PC-9 (cell line): ENCODE measurements around the gene SKIL. TPM values are rescaled to one million over a fixed set of nuclear protein-coding genes. Genes with fewer than 3 reads are reported as not detected.
A peak's percentile ranks its signal among the peaks of the same experiment; 100 is the strongest.

Experiments
- BruUV-seq: library from RNA; stranded (reverse); fragments of 400-500 nt; replicated peaks from 2 replicates; lab custom pipeline; 2021; lab: Mats Ljungman, UMichigan
- CTCF ChIA-PET: fragments of 300-600 bp; sonication (Branson Sonifier 250); formaldehyde crosslinking; loops from one replicate; lab custom pipeline; 2022; ENCODE audit warnings: antibody characterized with exemption; lab: Charles Lee
- POLR2A ChIA-PET: fragments of 300-600 bp; sonication (Branson Sonifier 250); formaldehyde crosslinking; loops from one replicate; lab custom pipeline; 2022; ENCODE audit warnings: antibody characterized with exemption; ENCODE audit not compliant: unreplicated experiment; lab: Charles Lee
- DNase-seq, 2 experiments: peaks; one replicate each; pipeline versions ENCODE4 v3.0.0 to v3.0.0-alpha.2; 2015 to 2022; ENCODE audit warnings: mixed read lengths in 1 of 2
- H2AFZ ChIP-seq: fragments of 200-600 bp; sonication (generic); 2 replicates; pipeline ENCODE4 v1.8.1; 2017; ENCODE audit warnings: antibody characterized with exemption
- H3F3A ChIP-seq: fragments of 200-600 bp; sonication (generic); 2 replicates; pipeline ENCODE4 v1.8.1; 2017; ENCODE audit warnings: antibody characterized with exemption, mild to moderate bottlenecking, low read depth; ENCODE audit not compliant: insufficient read depth
- H3K27ac ChIP-seq: fragments of 200-600 bp; sonication (generic); 2 replicates; pipeline ENCODE4 v1.6.1; 2016; ENCODE audit warnings: mixed run types
- H3K27me3 ChIP-seq: fragments of 200-600 bp; sonication (generic); 2 replicates; pipeline ENCODE4 v1.6.1; 2016; ENCODE audit warnings: low read depth, mixed run types; ENCODE audit not compliant: insufficient read depth
- H3K36me3 ChIP-seq: fragments of 200-600 bp; sonication (generic); 2 replicates; pipeline ENCODE4 v1.6.1; 2016; ENCODE audit warnings: low read depth, mixed run types
- H3K4me1 ChIP-seq: fragments of 200-600 bp; sonication (generic); replicated peaks from 2 replicates; pipeline ENCODE4 v1.6.1; 2016; ENCODE audit warnings: mixed run types; ENCODE audit not compliant: insufficient read depth
- H3K4me2 ChIP-seq: fragments of 200-600 bp; sonication (generic); 2 replicates; pipeline ENCODE4 v1.6.1; 2017; ENCODE audit warnings: mixed run types
- H3K4me3 ChIP-seq: fragments of 200-600 bp; sonication (generic); 2 replicates; pipeline ENCODE4 v1.6.1; 2016; ENCODE audit warnings: mixed run types
- H3K79me2 ChIP-seq: fragments of 200-600 bp; sonication (generic); 2 replicates; pipeline ENCODE4 v1.6.1; 2017; ENCODE audit warnings: low read depth, mixed run types
- H3K9me2 ChIP-seq: fragments of 200-600 bp; sonication (generic); 2 replicates; pipeline ENCODE4 v1.8.1; 2017; ENCODE audit warnings: mild to moderate bottlenecking; ENCODE audit not compliant: insufficient read depth
- H3K9me3 ChIP-seq: fragments of 200-600 bp; sonication (generic); 2 replicates; pipeline ENCODE4 v1.8.1; 2016; ENCODE audit warnings: low read depth; ENCODE audit not compliant: insufficient read depth
- H4K20me1 ChIP-seq: fragments of 200-600 bp; sonication (generic); 2 replicates; pipeline ENCODE4 v1.8.1; 2017; ENCODE audit not compliant: insufficient read depth
- EZH2 ChIP-seq: fragments of 200-600 bp; sonication (generic); IDR thresholded peaks from 2 replicates; pipeline ENCODE4 v1.8.0; 2017; ENCODE audit warnings: antibody characterized with exemption, low read depth
- intact Hi-C: fragments of 100-400 bp; cut with micrococcal nuclease; formaldehyde crosslinking; loops from one replicate; pipeline ENCODE4 v1.10.0; 2022; ENCODE audit not compliant: unreplicated experiment
- total RNA-seq: library from RNA; stranded (reverse); gene quantifications from 2 replicates; pipeline ENCODE4 v1.2.3, GENCODE V29; 2021
- TF ChIP-seq, protein P1 (sequence below): fragments of 200-600 bp; sonication (generic); conservative IDR thresholded peaks from 2 replicates; pipeline ENCODE4 v1.6.1; 2017; ENCODE audit warnings: mixed run types, antibody characterized with exemption, mild to moderate bottlenecking, moderate library complexity

Gene SKIL
- total RNA-seq, 1 experiment from 2014 or later: 138 TPM

DNA sequence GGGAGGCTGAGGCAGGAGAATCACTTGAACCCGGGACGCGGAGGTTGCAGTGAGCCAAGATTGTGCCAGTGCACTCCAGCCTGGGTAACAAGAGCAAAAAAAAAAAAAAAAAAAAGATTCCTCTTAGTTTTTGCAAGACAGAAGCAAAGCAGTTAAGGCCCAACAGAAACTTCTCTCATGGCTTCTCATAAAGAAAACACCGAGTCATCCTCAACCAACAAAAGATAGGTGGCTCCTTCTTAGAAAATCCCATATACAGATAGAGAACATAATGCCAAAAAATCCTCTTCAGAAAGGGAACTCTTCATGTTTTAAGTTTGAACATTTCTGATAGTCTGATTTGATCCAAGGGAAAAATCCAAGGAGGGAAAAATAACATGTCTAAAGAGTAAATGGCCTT is 12.5 kb upstream of the SKIL start:
- H3K4me3 ChIP-seq: no peak overlapping the region
- H4K20me1 ChIP-seq: no peaks in the 10 kb centered on the region
- H3K9me3 ChIP-seq: no peaks in the 10 kb centered on the region
- peaks cover 35% of the 10 kb centered on the region for H3K4me1 ChIP-seq
- H3K27me3 ChIP-seq: no peaks in the 10 kb centered on the region
- intact Hi-C loops: loop anchor here (1.0 to 2.0 kb wide), 2 partner anchors 12 to 24 kb away; partner anchors contain the start of gene SKIL
- peak overlapping the region; percentile 58; the same call in 1 of the 2 replicates for H2AFZ ChIP-seq
- H3F3A ChIP-seq: peaks cover 8% of the 10 kb centered on the region; the same call in 1 of the 2 replicates
- BruUV-seq: TSS peak; percentile 40
- H3K79me2 ChIP-seq: no peaks in the 10 kb centered on the region
- H3K36me3 ChIP-seq: no peaks in the 10 kb centered on the region
- no peak overlapping the region for H3K4me2 ChIP-seq
- POLR2A ChIA-PET: no interaction called here
- DNase-seq: no peak
- H3K27ac ChIP-seq: peak overlapping the region; percentile 62
- H3K9me2 ChIP-seq: no peaks in the 10 kb centered on the region
- no peak for TF ChIP-seq EZH2
- TF ChIP-seq, protein P1, sequence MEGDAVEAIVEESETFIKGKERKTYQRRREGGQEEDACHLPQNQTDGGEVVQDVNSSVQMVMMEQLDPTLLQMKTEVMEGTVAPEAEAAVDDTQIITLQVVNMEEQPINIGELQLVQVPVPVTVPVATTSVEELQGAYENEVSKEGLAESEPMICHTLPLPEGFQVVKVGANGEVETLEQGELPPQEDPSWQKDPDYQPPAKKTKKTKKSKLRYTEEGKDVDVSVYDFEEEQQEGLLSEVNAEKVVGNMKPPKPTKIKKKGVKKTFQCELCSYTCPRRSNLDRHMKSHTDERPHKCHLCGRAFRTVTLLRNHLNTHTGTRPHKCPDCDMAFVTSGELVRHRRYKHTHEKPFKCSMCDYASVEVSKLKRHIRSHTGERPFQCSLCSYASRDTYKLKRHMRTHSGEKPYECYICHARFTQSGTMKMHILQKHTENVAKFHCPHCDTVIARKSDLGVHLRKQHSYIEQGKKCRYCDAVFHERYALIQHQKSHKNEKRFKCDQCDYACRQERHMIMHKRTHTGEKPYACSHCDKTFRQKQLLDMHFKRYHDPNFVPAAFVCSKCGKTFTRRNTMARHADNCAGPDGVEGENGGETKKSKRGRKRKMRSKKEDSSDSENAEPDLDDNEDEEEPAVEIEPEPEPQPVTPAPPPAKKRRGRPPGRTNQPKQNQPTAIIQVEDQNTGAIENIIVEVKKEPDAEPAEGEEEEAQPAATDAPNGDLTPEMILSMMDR: no peak
- CTCF ChIA-PET: no interaction called here

DNA sequence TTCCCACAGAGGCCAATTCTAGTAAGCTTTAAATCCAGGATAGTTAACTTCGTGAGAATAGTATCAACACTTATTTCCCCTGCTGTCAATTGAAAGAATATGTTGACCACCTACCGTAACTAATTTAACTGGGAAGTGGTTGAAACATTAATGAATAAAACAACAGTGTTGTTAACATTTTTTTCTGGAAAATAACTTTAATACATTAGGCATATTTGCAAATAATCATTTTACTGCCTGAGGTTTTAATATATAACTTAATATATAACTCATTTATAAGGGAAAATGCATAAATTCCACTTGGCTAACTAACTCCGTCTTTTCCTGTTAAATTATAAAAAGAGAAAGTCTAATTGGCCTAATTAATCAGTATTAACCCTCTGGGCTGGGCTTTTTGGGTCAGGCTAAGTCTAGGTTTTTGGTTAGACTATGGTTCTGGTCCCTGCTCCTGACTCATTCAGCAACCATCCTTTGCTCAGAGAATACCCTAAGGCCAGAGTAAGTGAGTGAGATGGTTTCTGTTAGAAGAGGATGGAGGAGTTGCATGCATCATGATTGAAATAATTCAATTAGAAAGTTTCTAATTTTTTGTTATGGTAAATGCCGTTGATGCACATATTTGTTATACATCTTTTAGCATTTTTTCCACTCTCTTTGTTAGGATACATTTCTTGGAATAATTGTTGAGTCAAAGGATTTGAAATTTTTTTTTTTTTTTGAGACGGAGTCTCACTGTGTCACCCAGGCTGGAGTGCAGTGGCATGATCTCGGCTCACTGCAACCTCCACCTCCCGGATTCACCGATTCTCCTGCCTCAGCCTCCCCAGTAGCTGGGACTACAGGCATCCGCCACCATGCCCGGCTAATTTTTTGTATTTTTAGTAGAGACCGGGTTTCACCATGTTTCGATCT is 10.8 kb upstream of the SKIL start:
- Histone ChIP-seq H3K79me2 (no peaks in the 10 kb centered on the region), H3K27me3 (no peaks in the 10 kb centered on the region), H3K4me3 (no peak overlapping the region), H3K9me3 (no peaks in the 10 kb centered on the region), H4K20me1 (no peaks in the 10 kb centered on the region), H3K4me2 (no peak overlapping the region), H3F3A (peaks cover 8% of the 10 kb centered on the region; the same call in 1 of the 2 replicates), H3K9me2 (no peaks in the 10 kb centered on the region), H2AFZ (no peak overlapping the region), H3K36me3 (no peaks in the 10 kb centered on the region), H3K27ac (peak overlapping the region; percentile 13; the same call in 1 of the 2 replicates), H3K4me1 (peaks cover 30% of the 10 kb centered on the region)
- DNase-seq: peak in 1 of 2 experiments; percentile 54
- ChIA-PET POLR2A (interaction anchor here (0.6 kb wide), 1 partner anchor 9 kb away, joined by 3 read pairs; no protein-coding TSS in a partner anchor), CTCF (no interaction called here)
- BruUV-seq: no TSS peak
- intact Hi-C loops: no loop called here
- TF ChIP-seq, protein P1: no peak
- no peak for TF ChIP-seq EZH2

DNA sequence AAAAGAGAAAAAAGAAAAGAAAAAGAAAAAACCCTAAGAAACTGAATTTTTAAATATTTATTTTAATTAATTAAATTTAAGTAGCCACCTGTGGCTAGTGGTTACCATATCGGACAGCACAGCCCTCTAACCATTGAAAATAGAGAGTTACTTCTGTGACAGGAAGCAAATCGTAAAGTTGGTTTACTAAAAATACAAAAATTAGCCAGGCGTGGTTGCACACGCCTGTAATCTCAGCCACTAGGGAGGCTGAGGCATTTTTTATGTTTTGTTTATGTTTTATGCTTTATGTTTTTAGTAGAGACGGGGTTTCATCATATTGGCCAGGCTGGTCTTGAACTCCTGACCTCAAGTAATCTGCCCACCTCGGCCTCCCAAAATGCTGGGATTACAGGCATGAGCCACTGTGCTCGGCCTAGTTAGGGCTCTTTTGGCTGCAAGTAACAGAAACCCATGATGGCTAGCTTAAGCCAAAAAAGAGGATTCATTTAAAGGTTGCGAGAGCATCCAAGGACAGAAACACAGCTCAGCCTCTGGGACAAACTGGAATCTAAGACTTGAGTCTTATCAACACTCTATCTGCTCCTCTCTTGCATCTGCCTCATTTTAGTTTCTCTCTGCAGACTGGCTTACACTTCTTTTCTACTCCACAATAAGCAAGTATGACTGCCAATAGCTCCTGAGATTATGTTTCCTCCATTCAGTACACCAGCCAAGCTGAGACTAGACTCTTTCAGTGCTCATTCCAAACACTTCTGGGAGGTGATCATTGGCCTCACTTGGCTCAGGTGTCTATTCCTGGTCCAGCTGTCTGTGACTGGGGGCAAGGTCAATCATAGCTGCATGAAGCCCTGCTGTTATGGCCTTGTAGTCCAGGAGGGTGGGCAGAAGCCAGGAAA is 6.8 kb upstream of the SKIL start:
- no peak for DNase-seq
- CTCF ChIA-PET: no interaction called here
- Histone ChIP-seq H3K27me3 (no peaks in the 10 kb centered on the region), H3K9me3 (no peaks in the 10 kb centered on the region), H3K27ac (no peak overlapping the region), H3F3A (peaks cover 10% of the 10 kb centered on the region; the same call in 1 of the 2 replicates), H3K4me1 (peaks cover 27% of the 10 kb centered on the region), H4K20me1 (no peaks in the 10 kb centered on the region), H2AFZ (no peak overlapping the region), H3K4me3 (no peak overlapping the region), H3K4me2 (no peak overlapping the region), H3K9me2 (no peaks in the 10 kb centered on the region; the same call in 1 of the 2 replicates), H3K79me2 (no peaks in the 10 kb centered on the region), H3K36me3 (no peaks in the 10 kb centered on the region)
- BruUV-seq: no TSS peak
- POLR2A ChIA-PET: interaction anchor here (0.6 kb wide), 1 partner anchor 20 kb away, joined by 4 read pairs; no protein-coding TSS in a partner anchor
- intact Hi-C loops: no loop called here
- no peak for TF ChIP-seq EZH2
- TF ChIP-seq, protein P1: no peak
